ENCODE results near the gene CLEC2L. TPM values are rescaled to one million over a fixed set of nuclear protein-coding genes. Genes with fewer than 3 reads are reported as not detected.

CLEC2L gene
- total RNA-seq, 1 experiment from 2014 or later: not detected

DNA sequence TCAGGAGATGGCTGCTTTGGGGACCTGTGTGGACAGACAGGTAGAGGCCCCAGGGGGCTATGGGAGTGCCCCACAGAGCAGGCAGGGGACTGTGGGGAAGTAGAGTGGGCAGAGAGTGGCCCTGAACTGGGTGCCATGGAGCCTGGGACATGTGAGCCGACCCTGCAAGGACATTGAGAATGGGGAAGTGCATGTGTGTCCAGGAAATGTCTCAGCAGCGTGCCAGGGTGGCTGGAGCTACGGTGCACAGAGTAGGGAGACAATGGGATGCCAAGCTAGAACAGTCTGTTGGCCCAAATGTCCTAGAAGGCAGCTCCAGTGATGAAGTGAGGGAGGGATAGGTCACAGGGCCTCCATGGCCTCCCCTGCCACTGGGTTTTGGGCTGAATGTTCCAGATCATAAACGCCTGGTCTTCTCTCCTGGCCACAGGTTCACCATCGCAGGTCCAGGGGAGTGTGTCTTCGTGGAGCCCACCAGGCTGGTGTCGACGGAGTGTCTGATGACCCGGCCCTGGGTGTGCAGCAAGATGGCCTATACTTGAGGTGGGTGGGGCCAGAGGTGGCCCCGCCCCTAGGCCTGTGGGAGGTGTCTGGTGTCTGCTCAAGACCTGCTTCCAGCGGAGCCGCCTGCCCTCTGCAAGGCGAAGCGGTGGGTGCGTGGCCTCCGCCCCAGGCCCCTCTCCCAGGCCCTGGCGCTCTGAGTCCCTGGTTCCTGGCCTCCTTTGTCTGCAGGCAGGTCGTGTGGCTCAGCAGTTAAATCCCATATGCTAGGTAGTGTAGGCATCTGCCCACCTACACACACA lies 20.5 kb downstream of the CLEC2L start:
- Histone ChIP-seq H3K9me2 (ENCODE audit: insufficient read depth) (no peaks in the 10 kb centered on the region), H3K36me3 (ENCODE audit: control insufficient read depth in 1 of 2, insufficient read depth in 2 of 2, low read length in 2 of 2) (no peaks in the 10 kb centered on the region), H3K27me3 (ENCODE audit: insufficient read depth, low read length) (no peaks in the 10 kb centered on the region), H3K9me3 (ENCODE audit: control insufficient read depth in 1 of 2, insufficient read depth in 1 of 2, low read depth in 1 of 2, low read length in 2 of 2) (no peaks in the 10 kb centered on the region), H3K4me3 (replicated peaks in 1 of 2; ENCODE audit: low read depth in 1 of 2, low read length in 2 of 2) (no peak overlapping the region), H3K9ac (ENCODE audit: low read length) (no peak overlapping the region), H2AFZ (ENCODE audit: low read depth, low read length, poor library complexity, severe bottlenecking) (no peak overlapping the region), H3K4me2 (ENCODE audit: low read length) (no peak overlapping the region), H3K79me2 (ENCODE audit: insufficient read depth, low read length) (no peaks in the 10 kb centered on the region), H3K4me1 (ENCODE audit: control insufficient read depth in 1 of 2, insufficient read depth in 2 of 2, low read length in 2 of 2) (no peaks in the 10 kb centered on the region), H4K20me1 (ENCODE audit: insufficient read depth) (no peaks in the 10 kb centered on the region), H3K27ac (ENCODE audit: low read depth, low read length) (no peak overlapping the region)
- ChIA-PET CTCF (no interaction called here), POLR2A (no interaction called here), RAD21 (ENCODE audit: low non-redundant PET in 1 of 2, low total read pairs in 2 of 2, uncharacterized antibody in 2 of 2, unreplicated experiment in 2 of 2) (no interaction called here)
- intact Hi-C loops (cut with micrococcal nuclease): no loop called here
- no TSS peak for BruUV-seq (replicated peaks)
- TF ChIP-seq POLR2A (IDR thresholded peaks at IDR 0.05; ENCODE audit: borderline replicate concordance, extremely low read depth, insufficient read depth, insufficient read length) (no peak), TCF7L2 (IDR thresholded peaks at IDR 0.05; ENCODE audit: borderline replicate concordance, extremely low read depth, insufficient read depth, insufficient read length) (no peak), CEBPB (IDR thresholded peaks at IDR 0.05; ENCODE audit: low read depth) (no peak), EZH2 (IDR thresholded peaks at IDR 0.05) (no peak), YY1 (IDR thresholded peaks at IDR 0.05; ENCODE audit: extremely low read depth, insufficient replicate concordance, low read depth, low read length) (no peak), POLR2AphosphoS5 (IDR thresholded peaks at IDR 0.05; ENCODE audit: low read depth, low read length) (no peak), EZH2phosphoT487 (IDR thresholded peaks at IDR 0.05; ENCODE audit: borderline replicate concordance) (no peak), ELF1 (IDR thresholded peaks at IDR 0.05; ENCODE audit: borderline replicate concordance, low read depth) (no peak), EGR1 (IDR thresholded peaks at IDR 0.05; ENCODE audit: low read depth) (no peak), JUND (IDR thresholded peaks at IDR 0.05) (no peak), SP1 (IDR thresholded peaks at IDR 0.05; ENCODE audit: low read depth) (no peak), ZFX (IDR thresholded peaks at IDR 0.05) (no peak), SRF (IDR thresholded peaks at IDR 0.05; ENCODE audit: low read depth) (no peak)
- TF ChIP-seq, protein P1, sequence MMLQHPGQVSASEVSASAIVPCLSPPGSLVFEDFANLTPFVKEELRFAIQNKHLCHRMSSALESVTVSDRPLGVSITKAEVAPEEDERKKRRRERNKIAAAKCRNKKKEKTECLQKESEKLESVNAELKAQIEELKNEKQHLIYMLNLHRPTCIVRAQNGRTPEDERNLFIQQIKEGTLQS (IDR thresholded peaks at IDR 0.05): no peak
- TF ChIP-seq, protein P2, sequence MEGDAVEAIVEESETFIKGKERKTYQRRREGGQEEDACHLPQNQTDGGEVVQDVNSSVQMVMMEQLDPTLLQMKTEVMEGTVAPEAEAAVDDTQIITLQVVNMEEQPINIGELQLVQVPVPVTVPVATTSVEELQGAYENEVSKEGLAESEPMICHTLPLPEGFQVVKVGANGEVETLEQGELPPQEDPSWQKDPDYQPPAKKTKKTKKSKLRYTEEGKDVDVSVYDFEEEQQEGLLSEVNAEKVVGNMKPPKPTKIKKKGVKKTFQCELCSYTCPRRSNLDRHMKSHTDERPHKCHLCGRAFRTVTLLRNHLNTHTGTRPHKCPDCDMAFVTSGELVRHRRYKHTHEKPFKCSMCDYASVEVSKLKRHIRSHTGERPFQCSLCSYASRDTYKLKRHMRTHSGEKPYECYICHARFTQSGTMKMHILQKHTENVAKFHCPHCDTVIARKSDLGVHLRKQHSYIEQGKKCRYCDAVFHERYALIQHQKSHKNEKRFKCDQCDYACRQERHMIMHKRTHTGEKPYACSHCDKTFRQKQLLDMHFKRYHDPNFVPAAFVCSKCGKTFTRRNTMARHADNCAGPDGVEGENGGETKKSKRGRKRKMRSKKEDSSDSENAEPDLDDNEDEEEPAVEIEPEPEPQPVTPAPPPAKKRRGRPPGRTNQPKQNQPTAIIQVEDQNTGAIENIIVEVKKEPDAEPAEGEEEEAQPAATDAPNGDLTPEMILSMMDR (IDR thresholded peaks at IDR 0.05 in 2 of 3, conservative IDR thresholded peaks at IDR 0.05 in 1 of 3; ENCODE audit: borderline replicate concordance in 1 of 3, insufficient read depth in 1 of 3, low read depth in 2 of 3, low read length in 2 of 3): no peak
- TF ChIP-seq, protein P3, sequence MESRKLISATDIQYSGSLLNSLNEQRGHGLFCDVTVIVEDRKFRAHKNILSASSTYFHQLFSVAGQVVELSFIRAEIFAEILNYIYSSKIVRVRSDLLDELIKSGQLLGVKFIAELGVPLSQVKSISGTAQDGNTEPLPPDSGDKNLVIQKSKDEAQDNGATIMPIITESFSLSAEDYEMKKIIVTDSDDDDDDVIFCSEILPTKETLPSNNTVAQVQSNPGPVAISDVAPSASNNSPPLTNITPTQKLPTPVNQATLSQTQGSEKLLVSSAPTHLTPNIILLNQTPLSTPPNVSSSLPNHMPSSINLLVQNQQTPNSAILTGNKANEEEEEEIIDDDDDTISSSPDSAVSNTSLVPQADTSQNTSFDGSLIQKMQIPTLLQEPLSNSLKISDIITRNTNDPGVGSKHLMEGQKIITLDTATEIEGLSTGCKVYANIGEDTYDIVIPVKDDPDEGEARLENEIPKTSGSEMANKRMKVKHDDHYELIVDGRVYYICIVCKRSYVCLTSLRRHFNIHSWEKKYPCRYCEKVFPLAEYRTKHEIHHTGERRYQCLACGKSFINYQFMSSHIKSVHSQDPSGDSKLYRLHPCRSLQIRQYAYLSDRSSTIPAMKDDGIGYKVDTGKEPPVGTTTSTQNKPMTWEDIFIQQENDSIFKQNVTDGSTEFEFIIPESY (IDR thresholded peaks at IDR 0.05; ENCODE audit: extremely low read depth, insufficient replicate concordance, low read length): no peak
- DNase-seq (ENCODE audit: low read depth, low spot score): peak; percentile 10
- ATAC-seq: peak; percentile 87

All from HCT116 (cell line).